Stimulated activated CD8-positive, alpha-beta memory T cell treated with anti-CD3 and anti-CD28 coated beads, Interleukin-12 subunit alpha, Interleukin-12 subunit beta, amount 100 ng/mL, for 1 hour (primary cell): ENCODE data around the gene MYBPC3.
"Not testable (repeated sequence)": the region's sequence is repeated elsewhere in the genome, so short reads cannot be mapped to it uniquely, and the experiment has no call there.

Experiments
- DNase-seq: peaks from one replicate; pipeline ENCODE4 v3.0.0-alpha.2; 2020; ENCODE audit warnings: low read depth

Gene MYBPC3

DNA sequence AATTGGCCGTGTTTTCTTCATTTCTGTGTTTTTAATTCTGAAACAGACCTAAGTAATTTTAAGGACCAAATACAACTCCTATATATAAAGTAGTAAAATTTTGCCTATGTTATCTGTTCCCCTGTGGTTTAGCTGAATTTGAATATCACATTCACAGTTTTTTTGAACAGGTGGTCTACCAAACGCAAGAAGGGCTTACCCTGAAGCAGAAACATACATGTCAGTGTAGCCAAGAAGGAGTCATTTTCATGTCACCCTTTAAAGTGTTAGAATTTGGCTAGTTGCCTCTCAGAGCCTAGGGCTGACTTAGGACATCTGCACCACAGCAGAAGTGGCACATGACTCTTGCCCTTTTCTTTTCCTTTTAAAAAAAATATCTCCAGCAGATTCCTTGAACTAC, 34.3 kb downstream of the MYBPC3 start:
- DNase-seq: no peak

DNA sequence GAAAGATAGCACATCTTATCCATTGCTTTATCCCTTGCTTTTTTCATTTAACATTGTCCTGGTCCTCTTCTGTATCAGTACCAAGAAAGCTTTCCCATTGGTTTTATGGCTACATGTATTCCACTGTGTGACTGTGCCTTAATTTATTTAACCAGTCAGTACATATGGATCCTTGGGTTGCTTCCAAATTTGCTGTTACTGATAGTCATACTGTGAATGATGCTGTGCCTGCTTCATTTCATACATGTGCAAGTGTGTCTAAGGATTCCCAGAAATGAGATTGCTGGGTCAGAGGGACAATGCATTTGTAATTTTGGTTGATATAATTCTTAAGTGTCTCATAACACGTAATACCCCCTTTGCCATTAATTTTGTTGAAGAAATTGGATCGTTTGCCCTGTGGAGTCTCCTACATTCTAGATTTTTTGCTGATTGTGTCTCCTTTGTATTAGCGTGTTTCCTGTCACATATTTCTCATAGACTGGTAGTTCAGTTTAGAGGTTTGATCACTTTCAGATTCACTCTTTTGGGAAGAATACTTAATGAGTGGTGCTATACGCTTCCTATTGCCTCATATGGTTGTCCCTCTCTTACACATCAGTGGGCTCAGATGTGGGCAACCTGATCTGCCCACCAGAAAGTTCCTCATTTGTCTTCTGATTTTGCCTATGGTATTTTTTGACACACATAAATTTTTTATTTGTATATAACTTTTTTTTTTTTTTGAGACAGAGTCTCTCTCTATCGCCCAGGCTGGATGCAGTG, 35.3 kb downstream of the MYBPC3 start:
- DNase-seq: no peak

DNA sequence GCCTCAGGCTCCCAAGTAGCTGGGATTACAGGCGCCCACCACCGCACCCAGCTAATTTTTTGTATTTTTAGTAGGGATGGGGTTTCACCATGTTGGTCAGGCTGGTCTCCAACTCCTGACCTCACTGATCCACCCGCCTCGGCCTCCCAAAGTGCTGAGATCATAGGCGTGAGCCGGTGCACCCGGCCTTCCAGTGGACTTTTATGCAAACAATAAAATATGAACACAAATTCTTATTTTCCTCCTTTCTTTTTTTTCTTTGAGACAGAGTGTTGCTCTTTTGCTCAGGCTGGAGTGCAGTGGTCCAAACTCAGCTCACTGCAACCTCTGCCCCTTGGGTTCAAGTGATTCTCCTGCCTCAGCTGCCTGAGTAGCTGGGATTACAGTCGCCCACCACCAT, 36.0 kb downstream of the MYBPC3 start:
- not testable (repeated sequence) for DNase-seq

DNA sequence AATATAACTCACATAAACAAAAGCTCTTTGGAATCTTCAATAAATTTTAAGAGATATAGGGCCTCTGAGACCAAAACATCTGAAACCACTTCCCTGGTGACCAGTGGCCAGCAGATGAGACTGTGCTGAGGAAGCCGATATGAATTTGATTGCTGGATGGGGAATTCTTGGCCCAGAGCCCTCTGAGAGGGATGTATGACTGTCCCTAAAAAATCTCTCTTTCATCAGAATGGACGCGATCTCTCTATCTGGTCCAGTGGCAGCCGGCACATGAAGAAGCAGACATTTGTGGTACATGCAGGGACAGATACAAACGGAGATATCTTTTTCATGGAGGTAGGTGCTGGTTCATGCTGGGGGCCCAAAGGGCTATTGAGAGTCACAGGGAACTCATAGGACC, 37.5 kb downstream of the MYBPC3 start:
- DNase-seq: no peak

DNA sequence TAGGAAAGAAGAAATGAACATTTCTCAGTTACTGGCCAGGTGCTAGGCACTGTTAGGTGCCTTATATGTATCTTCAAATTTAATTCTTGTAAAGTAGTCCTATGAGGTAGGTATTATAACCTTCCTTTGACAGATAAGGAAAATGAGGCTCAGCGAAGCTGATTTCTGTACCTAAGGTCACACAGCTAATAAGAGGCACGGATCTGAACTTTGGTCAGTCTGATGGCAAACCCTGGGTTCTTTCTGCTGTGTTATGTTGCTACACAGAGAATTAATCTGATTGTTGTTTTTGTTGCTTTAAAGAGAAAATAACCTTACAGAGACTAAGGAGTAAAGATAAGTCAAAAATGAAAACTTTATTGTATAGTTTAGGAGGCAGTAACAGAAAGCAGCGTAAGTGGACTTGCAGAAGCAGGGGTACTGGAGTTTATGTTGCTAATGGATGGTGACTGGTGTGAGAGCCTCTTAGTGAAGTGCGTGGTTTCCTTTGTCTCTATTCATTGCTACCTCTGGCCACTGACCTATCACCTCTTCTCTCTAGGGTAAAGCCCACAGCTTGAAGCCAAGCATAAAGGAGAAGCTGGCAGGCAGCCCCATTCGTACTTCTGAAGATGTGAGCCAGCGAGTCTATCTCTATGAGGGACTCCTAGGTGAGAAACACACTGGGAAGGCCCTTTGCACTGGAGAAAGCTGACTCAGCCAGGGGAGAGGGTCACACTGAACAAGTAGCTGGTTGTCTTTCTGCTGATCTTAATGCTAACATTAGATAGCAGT, 44.3 kb downstream of the MYBPC3 start:
- DNase-seq: no peak

DNA sequence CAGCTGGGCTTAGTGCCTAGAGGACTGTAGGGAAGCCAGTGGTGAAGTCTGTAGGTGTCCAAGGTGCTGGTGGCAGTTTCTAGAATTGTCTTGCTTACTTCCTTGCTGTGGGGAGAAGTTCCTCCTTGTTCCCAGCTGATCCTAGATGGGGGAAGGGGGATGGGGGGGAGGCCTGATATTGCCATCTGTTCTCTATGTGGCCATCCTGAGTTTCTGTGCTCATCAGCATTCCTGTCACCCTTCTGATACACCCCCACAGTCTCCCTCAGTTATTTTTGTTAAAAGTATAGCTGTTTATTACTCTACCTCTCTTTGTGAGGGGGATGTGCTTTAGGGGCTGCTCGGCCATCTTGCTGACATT, 46.0 kb downstream of the MYBPC3 start:
- DNase-seq: no peak

DNA sequence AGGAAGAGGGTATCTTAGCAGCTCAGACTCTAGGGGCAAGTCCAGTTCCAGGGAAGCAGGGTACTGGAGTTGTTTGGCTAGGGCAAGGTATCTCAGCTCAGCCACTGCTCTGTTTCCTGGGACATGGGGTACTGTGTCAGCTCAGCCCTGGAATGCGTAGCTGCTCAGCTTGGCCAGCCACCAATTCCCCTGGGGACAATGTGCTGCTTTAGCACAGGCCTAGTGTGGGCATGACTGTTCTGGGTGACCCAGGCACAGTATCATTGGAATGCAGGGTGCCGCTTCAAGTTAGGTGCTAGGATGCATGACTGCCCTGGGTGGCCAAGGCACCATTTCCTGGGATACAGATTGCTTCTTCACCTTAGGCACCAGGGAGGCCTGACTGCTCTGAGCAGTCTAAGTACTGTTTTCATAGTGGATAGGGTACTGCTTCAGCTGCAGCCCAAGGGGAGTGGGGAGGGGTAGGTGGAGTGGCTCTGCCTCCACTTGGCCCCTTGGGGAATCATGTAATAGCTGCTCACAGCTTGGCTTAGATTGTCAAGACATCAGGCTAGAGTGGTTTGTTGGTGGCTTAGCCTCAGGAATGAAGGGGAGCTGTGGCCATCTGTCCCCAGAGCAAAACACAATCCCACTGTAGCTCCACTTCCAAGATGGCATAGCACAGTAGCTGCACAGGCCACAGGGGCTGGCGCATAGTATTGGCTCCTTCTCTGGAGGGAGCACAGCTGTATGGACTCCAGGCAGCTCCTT, 46.6 kb downstream of the MYBPC3 start:
- no peak for DNase-seq

DNA sequence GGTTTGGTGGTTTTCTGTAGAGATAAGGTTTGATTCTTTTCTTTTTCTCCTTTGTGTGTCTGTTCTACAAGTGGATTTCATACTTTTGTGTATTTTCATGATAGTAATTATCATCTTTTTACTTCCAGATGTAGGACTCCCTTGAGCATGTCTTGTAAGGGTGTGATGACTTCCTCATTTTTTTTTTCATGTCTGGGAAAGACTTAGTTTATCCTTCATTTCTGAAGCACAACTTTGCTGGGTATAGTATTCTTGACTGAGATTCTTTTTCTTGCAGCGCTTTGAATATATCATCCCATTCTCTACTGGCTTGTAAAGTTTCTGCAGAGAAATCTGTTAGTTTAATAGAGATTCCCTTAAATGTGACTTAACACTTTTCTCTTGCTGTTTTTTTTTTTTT, 49.6 kb downstream of the MYBPC3 start:
- no peak for DNase-seq

DNA sequence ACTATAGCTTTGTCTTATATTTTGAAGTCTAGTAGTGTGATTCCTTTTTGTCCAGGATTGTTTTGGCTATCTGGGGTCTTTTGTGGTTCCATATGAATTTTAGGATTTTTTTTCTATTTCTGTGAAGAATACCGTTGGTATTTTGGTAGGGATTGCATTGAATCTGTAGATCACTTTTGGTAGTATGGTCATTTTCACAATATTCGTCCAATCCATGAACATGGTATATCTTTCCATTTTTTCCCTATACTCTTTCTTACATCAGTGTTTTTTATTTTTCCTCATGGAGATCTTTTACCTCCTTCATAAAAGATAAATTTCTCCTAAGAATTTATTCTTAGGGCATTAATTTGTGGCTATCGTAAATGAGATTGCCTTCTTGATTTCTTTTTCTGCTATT, 53.4 kb downstream of the MYBPC3 start:
- DNase-seq: no peak

DNA sequence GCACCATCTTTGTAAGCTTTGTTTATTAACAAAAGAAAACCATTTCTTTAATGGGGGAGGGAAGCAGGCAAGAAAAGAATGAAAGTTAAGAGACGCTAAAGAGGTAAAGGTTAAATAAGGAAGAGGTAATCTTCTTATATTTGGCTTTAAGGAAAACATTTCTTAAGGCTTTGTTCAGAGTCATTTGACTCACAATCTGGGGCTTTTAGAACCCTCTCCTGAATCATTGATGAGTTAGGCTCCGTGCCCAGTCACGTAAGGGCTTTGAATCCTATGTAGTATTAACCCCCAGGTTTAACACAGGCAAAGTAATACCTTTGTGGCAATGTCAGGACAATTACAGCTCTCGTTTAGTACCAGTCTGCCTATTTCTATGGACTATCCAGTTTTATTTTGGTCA, 56.5 kb downstream of the MYBPC3 start:
- DNase-seq: no peak

DNA sequence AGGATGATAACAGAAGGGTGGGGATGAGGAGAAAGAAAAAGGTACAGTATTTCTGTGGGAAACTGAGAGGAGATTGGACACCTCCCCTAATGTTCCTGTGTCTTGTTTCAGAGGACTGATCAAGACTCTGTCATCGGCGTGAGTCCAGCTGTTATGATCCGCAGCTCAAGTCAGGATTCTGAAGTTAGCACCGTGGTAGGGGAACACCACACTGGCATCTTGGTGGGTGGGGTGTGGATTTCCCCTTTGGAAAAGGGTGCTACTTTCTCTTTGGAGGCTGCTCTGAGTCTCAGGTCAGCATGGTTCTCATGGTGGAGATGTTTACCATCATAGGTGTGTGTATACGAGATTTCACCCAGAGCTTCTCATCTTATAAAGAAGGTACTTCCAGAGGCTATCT, 57.1 kb downstream of the MYBPC3 start:
- no peak for DNase-seq

DNA sequence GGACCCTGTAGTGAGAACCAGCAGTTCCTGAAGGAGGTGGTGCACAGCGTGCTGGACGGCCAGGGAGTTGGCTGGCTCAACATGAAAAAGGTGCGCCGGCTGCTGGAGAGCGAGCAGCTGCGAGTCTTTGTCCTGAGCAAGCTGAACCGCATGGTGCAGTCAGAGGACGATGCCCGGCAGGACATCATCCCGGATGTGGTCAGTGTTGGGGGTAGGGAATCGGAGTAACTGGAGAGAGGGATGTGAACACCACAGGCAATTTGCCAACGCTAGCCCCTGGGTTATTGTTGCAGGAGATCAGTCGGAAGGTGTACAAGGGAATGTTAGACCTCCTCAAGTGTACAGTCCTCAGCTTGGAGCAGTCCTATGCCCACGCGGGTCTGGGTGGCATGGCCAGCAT, 62.6 kb downstream of the MYBPC3 start:
- DNase-seq: no peak

DNA sequence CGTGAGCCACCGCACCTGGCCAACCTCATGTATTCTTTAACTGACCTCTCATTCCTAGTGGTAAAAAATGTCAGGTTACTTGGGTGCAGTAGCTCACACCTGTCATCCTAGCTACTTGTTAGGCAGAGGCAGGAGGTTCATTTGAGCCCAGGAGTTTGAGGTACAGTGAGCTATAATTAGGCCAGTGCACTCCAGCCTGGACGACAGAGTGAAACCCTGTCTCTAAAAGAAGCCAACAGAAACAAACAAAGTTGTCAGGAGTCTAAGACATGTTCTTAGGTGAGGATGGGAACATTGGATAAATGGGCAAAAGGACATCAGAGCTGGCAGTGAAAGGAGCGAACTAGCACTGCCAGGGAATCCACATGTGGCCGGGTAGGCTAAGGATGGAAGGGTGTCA, 64.4 kb downstream of the MYBPC3 start:
- no peak for DNase-seq

DNA sequence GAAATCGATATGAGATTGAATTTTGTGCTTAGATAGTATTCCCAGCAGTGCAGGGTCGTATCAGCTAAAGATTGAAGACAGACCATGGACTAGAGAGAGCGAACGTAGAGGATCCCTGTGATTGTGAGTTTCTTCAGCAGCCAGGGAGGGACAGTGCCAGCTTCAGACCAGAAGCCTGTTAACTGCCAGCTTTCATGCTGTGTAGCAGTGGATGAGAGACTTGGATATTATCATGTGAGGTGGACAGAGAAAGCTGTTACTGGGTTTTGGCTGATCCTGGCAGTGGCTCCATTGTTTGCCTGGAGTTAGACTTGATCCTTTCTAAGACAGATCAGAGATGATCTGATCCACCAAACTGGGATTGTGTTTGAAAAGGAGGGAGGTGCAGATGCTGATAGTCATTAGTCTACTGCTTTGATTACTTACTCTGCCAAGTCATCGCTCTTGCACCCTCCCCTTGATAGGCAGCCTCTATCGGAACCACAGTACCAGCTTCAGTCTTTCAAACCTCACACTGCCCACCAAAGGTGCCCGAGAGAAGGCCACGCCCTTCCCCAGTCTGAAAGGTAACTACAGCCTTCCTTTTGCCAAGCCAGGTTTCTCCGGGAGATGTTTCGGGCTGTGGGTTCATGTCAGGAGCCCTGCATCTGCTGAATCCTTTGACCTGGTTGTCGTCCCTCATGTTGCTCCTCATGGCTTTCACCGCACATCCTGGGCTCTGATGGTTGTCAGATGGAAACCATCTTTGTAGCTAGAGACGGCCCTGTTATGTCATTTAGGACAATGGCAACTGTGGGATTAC, 66.3 kb downstream of the MYBPC3 start:
- DNase-seq: no peak

DNA sequence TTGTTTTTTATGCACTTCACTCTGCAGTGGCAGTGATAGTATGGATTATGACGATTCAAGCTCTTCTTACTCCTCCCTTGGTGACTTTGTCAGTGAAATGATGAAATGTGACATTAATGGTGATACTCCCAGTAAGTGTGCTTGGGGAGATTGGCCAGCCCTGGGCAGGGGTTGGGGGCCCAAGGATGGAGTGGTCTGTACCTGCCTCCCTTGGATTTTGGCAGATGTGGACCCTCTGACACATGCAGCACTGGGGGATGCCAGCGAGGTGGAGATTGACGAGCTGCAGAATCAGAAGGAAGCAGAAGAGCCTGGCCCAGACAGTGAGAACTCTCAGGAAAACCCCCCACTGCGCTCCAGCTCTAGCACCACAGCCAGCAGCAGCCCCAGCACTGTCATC, 68.4 kb downstream of the MYBPC3 start:
- DNase-seq: no peak

DNA sequence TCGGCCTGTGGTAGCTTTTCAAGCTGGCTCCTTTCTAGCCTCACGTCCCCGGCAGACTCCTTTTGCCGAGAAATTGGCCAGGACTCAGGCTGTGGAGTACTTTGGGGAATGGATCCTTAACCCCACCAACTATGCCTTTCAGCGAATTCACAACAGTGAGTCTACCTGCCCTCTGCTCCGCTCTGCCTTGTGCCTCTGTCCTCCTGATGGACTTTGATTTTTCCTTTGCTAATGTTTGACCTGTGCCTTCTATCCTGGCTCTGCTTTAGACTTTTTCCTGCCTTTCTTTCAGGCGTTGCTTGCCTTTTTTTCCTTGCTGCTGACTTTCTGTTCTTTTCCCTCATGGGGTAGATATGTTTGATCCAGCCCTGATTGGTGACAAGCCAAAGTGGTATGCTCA, 70.0 kb downstream of the MYBPC3 start:
- DNase-seq: no peak
